Measurements from ENCODE around the gene RETREG2.

RETREG2 gene

GRCh38 chr2:219218217-219218731 is 40.2 kb downstream of the RETREG2 start:
- Histone ChIP-seq H3K9ac (ENCODE audit: insufficient read length, low read depth) (peak overlapping the region; percentile 88), H3K4me3 (ENCODE audit: insufficient read length, low read depth) (peak overlapping the region; percentile 70), H3K4me1 (ENCODE audit: insufficient read depth, insufficient read length) (peaks cover 10% of the 10 kb centered on the region), H3K36me3 (ENCODE audit: insufficient read depth, insufficient read length, low read length) (peaks cover 78% of the 10 kb centered on the region), H3K9me3 (ENCODE audit: insufficient read depth, low read length) (no peaks in the 10 kb centered on the region), H3K27me3 (ENCODE audit: insufficient read depth, insufficient read length) (no peaks in the 10 kb centered on the region)
- TF ChIP-seq ZNF274 (IDR thresholded peaks at IDR 0.05; ENCODE audit: low read depth, low read length), result no peak
- no peak for TF ChIP-seq YY1 (IDR thresholded peaks at IDR 0.05; ENCODE audit: insufficient read depth, insufficient read length)
- no peak for TF ChIP-seq SUZ12 (IDR thresholded peaks at IDR 0.05; ENCODE audit: extremely low read depth, insufficient read depth, insufficient read length)
- DNase-seq (ENCODE audit: low read depth, low spot score), result no peak

GRCh38 chr2:219218732-219219701 is 40.9 kb downstream of the RETREG2 start, which contains the start of gene ABCB6:
Gene ABCB6, minus strand, starts transcription at chr2:219218958. Its CDS starts 285 bp downstream, at chr2:219218673.
- DNase-seq (ENCODE audit: low read depth, low spot score), result peak; percentile 81
- TF ChIP-seq YY1 (IDR thresholded peaks at IDR 0.05; ENCODE audit: insufficient read depth, insufficient read length) (no peak), ZNF274 (IDR thresholded peaks at IDR 0.05; ENCODE audit: low read depth, low read length) (no peak), SUZ12 (IDR thresholded peaks at IDR 0.05; ENCODE audit: extremely low read depth, insufficient read depth, insufficient read length) (no peak)
- peak within 1 kb of the TSS; percentile 88 for H3K9ac ChIP-seq (ENCODE audit: insufficient read length, low read depth)
- H3K4me3 ChIP-seq (ENCODE audit: insufficient read length, low read depth), result peak within 1 kb of the TSS; percentile 70
- H3K4me1 ChIP-seq (ENCODE audit: insufficient read depth, insufficient read length), result peaks cover 10% of the 10 kb centered on the region
- H3K36me3 ChIP-seq (ENCODE audit: insufficient read depth, insufficient read length, low read length), result peaks cover 78% of the 10 kb centered on the region
- no peaks in the 10 kb centered on the region for H3K9me3 ChIP-seq (ENCODE audit: insufficient read depth, low read length)
- no peaks in the 10 kb centered on the region for H3K27me3 ChIP-seq (ENCODE audit: insufficient read depth, insufficient read length)

- no peaks in the 10 kb centered on the region for H3K9me3 ChIP-seq (ENCODE audit: insufficient read depth, low read length)
- no peaks in the 10 kb centered on the region for H3K27me3 ChIP-seq (ENCODE audit: insufficient read depth, insufficient read length)
- no peak overlapping the region for H3K9ac ChIP-seq (ENCODE audit: insufficient read length, low read depth)
- DNase-seq (ENCODE audit: low read depth, low spot score), result no peak
- peaks cover 78% of the 10 kb centered on the region for H3K36me3 ChIP-seq (ENCODE audit: insufficient read depth, insufficient read length, low read length)
- no peak overlapping the region for H3K4me3 ChIP-seq (ENCODE audit: insufficient read length, low read depth)
- peaks cover 10% of the 10 kb centered on the region for H3K4me1 ChIP-seq (ENCODE audit: insufficient read depth, insufficient read length)
- TF ChIP-seq ZNF274 (IDR thresholded peaks at IDR 0.05; ENCODE audit: low read depth, low read length) (no peak), SUZ12 (IDR thresholded peaks at IDR 0.05; ENCODE audit: extremely low read depth, insufficient read depth, insufficient read length) (no peak), YY1 (IDR thresholded peaks at IDR 0.05; ENCODE audit: insufficient read depth, insufficient read length) (no peak)
Measured at GRCh38 chr2:219219784-219220532, 41.9 kb downstream of the RETREG2 start.

- no peak for DNase-seq (ENCODE audit: low read depth, low spot score)
- H3K9me3 ChIP-seq (ENCODE audit: insufficient read depth, low read length), result no peaks in the 10 kb centered on the region
- H3K27me3 ChIP-seq (ENCODE audit: insufficient read depth, insufficient read length), result no peaks in the 10 kb centered on the region
- no peak overlapping the region for H3K4me3 ChIP-seq (ENCODE audit: insufficient read length, low read depth)
- no peak overlapping the region for H3K9ac ChIP-seq (ENCODE audit: insufficient read length, low read depth)
- H3K4me1 ChIP-seq (ENCODE audit: insufficient read depth, insufficient read length), result peaks cover 10% of the 10 kb centered on the region
- TF ChIP-seq ZNF274 (IDR thresholded peaks at IDR 0.05; ENCODE audit: low read depth, low read length) (no peak), YY1 (IDR thresholded peaks at IDR 0.05; ENCODE audit: insufficient read depth, insufficient read length) (no peak), SUZ12 (IDR thresholded peaks at IDR 0.05; ENCODE audit: extremely low read depth, insufficient read depth, insufficient read length) (no peak)
- H3K36me3 ChIP-seq (ENCODE audit: insufficient read depth, insufficient read length, low read length), result peaks cover 78% of the 10 kb centered on the region
Measured at GRCh38 chr2:219220652-219221402, 42.8 kb downstream of the RETREG2 start.

GRCh38 chr2:219221957-219222518 is 44.0 kb downstream of the RETREG2 start:
- Histone ChIP-seq H3K4me1 (ENCODE audit: insufficient read depth, insufficient read length) (peaks cover 2% of the 10 kb centered on the region), H3K4me3 (ENCODE audit: insufficient read length, low read depth) (no peak overlapping the region), H3K27me3 (ENCODE audit: insufficient read depth, insufficient read length) (no peaks in the 10 kb centered on the region), H3K9me3 (ENCODE audit: insufficient read depth, low read length) (no peaks in the 10 kb centered on the region), H3K9ac (ENCODE audit: insufficient read length, low read depth) (no peak overlapping the region), H3K36me3 (ENCODE audit: insufficient read depth, insufficient read length, low read length) (peaks cover 78% of the 10 kb centered on the region)
- TF ChIP-seq SUZ12 (IDR thresholded peaks at IDR 0.05; ENCODE audit: extremely low read depth, insufficient read depth, insufficient read length), result no peak
- TF ChIP-seq ZNF274 (IDR thresholded peaks at IDR 0.05; ENCODE audit: low read depth, low read length), result no peak
- TF ChIP-seq YY1 (IDR thresholded peaks at IDR 0.05; ENCODE audit: insufficient read depth, insufficient read length), result no peak
- no peak for DNase-seq (ENCODE audit: low read depth, low spot score)

- TF ChIP-seq ZNF274 (IDR thresholded peaks at IDR 0.05; ENCODE audit: low read depth, low read length) (no peak), SUZ12 (IDR thresholded peaks at IDR 0.05; ENCODE audit: extremely low read depth, insufficient read depth, insufficient read length) (no peak), YY1 (IDR thresholded peaks at IDR 0.05; ENCODE audit: insufficient read depth, insufficient read length) (no peak)
- H3K4me1 ChIP-seq (ENCODE audit: insufficient read depth, insufficient read length), result peaks cover 9% of the 10 kb centered on the region
- DNase-seq (ENCODE audit: low read depth, low spot score), result no peak
- H3K4me3 ChIP-seq (ENCODE audit: insufficient read length, low read depth), result no peak overlapping the region
- no peaks in the 10 kb centered on the region for H3K27me3 ChIP-seq (ENCODE audit: insufficient read depth, insufficient read length)
- H3K9me3 ChIP-seq (ENCODE audit: insufficient read depth, low read length), result no peaks in the 10 kb centered on the region
- H3K36me3 ChIP-seq (ENCODE audit: insufficient read depth, insufficient read length, low read length), result peaks cover 82% of the 10 kb centered on the region
- no peak overlapping the region for H3K9ac ChIP-seq (ENCODE audit: insufficient read length, low read depth)
Measured at GRCh38 chr2:219223831-219224610, 45.9 kb downstream of the RETREG2 start.

Data from NT2/D1 (cell line).